GM21526 (cell line): ENCODE results near the gene LRTM2.

Source experiments
- ATAC-seq: cut with Tn5 transposase; IDR thresholded peaks from one replicate; pipeline ENCODE4 v1.9.1; 2021; ENCODE audit warnings: moderate library complexity; ENCODE audit not compliant: unreplicated experiment, low FRiP score

LRTM2 gene

DNA sequence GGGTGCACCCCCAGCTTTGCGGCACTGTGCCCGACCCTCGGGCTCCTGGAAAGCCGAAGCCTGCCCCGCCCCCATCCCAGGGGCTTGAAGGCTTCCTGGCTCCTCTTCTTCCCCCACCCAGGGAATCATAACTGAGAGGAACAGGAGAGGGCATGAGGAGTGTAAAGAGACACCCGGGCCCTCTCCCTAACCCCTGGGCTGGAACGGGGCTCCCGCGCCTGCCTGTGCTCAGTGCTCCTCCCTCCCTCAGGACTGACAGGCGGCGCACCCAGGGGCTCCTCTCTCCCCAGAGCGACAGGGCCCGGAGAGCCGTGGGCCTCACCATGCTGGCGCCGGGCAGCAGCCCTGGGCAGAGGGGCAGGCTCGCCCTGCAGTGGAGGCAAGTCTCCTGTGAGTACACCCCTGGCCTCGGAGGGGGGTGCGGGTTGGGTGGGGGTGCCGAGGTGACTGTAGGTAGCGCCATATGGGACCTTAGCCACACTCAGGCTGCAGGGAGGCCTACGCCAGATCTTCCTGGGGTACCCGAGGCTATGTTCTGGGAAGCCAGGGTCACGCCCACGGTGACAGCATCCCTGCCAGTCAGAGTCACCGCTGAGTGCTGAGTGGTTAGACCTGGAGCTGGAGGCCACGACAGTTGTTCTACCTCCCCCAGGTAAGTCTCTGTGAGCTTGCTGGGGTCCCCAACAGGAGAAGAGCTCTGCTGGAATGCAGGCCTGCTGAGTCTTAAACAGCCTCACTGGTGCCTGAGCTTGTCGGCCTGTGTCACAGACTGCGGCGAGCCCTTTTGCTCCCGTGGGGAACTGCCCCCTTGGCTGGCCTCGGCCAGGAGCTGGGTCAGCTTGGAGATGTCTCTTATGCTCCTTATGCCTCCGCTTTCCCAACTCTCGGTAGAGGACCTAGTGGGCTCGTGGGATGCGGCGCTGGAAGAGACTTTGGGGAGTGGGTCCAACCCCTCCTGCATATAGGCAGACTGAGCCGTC lies 7.8 kb downstream of the LRTM2 start:
- ATAC-seq, result no peak

DNA sequence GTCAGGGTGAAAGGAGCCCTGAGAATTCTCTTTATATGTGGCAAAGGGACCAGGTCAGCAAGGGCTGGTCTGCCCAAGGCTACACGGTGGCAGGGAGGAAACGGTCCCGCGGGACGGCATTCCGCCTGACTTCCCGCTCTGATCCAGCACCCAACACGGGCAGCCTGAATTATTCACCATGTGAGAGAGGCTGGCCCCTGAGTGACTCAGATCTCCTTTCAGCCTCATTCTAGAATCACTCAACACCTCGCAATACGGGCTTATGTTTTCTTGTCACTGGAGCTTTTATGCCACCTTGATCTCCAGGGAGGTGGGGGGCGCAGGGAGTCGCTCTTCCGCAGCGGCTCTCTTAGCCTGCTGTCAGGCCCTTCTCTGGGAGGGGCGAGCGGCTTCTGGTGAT lies 8.5 kb downstream of the LRTM2 start:
- no peak for ATAC-seq

DNA sequence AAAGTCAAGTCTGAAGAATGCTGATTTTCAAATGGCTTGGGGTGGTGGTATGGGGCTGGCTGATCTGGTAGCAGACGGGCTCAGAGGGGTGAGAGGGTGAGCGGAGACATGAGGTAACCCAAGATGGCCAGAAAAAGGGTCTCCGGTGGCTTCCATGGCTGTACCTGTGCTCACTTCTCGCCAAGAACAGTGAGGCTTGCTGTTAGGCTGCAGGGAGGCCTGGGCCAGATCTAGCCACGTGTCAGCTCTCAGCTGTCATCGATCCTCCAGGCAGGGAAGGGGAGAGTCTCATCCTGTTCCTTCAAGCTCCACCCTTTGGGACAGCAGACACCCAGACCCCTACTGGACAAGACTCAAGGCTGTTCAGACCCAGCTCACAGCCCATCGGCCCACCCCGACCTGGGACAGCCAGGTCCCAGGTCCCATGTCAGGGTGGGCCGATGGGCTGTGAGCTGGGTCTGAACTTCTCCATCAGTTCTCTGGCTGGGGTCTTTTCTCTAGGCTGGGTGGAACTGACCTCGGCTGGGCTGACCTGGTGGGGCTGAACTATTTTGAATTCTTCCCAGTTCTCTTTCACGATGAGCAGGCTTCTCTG lies 9.0 kb downstream of the LRTM2 start:
- ATAC-seq, result no peak

DNA sequence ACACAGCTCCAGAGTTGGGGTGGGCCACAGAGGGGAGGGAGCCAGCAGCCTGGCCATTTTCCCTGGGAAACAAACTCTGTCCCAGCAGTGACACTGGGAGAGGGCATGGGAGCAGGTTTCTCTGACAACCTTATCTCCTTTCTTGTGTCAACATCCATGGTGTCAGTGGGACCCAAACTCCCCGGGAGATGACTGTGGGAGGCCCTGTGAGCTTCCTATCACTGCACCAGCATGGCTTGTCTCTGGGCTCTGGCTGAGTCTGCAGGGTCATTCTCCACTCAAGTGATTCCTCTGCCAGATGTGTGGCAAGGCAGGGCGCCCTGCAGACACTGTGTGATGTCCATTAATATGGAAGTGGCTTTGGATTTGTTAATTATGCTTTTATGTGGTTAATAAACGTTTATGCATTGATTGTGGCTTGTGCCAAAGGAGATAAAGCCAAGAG lies 10.1 kb downstream of the LRTM2 start:
- no peak for ATAC-seq

DNA sequence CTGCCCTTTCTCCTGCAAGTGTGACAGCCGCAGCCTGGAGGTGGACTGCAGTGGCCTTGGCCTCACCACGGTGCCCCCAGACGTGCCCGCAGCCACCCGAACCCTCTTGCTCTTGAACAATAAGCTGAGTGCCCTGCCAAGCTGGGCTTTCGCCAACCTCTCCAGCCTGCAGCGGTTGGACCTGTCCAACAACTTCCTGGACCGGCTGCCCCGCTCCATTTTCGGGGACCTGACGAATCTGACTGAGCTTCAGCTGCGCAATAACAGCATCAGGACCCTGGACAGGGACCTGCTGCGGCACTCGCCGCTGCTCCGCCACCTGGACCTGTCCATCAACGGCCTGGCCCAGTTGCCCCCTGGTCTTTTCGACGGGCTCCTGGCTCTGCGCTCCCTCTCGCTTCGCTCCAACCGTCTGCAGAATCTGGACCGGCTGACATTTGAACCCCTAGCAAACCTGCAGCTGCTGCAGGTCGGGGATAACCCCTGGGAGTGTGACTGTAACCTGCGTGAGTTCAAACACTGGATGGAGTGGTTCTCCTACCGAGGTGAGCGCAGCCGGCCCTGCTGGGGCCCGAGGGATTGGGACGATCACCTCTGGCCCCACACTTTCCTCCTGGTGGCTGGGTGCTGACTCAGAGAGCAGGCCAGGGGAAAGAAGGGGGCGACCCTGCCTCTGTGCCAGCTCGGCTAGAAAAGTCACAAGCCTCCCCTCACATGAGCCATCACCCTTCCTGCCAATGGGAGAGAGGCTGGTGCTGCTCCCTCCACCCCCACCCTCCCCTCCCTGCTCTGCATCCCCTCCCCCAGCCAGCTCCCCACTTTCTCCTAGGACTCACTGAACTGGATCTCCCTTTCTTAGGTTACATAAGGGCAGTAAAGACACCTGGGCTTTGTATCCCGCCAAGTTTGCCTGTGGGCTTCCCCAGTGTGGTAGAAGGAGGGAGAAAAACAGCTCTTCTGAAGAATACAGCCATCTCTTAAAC lies 10.9 kb downstream of the LRTM2 start:
- no peak for ATAC-seq

DNA sequence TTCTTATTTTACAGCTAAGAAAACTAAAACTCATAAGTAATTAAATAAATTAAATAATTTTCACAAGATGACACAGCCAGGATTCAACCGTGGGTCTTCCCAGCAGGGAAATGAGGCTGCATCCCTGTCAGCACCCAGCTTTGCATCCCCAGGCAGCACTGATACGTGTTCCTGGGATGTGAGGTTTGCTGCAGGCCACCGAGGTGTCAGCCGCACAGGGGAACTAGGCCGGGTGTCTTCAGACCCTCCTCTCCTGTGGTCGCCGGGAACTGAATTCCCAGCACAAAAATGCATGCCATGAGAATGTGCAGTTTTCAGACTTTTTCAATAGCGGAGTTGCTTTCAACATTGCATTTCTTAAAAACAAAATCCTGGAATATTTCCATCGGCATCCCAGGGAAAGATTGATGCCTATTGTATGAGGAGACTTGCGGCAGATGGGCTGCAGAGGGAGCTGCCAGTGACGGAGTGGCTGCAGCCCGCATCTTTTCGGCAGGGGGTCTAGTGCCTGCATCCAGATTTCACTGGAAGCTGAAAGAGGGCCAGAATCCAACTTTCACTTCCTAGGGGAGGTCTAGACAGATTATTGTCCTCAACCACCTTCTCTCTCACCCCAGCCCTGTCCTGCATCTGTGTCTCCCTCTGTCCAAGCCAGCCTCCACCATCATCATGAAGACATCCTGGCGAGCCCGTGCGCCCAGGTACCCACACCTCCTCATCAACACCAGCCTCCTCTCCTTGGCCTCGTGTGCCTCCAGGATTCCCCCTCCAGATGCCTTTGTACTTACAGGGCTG lies 12.6 kb downstream of the LRTM2 start:
- no peak for ATAC-seq

DNA sequence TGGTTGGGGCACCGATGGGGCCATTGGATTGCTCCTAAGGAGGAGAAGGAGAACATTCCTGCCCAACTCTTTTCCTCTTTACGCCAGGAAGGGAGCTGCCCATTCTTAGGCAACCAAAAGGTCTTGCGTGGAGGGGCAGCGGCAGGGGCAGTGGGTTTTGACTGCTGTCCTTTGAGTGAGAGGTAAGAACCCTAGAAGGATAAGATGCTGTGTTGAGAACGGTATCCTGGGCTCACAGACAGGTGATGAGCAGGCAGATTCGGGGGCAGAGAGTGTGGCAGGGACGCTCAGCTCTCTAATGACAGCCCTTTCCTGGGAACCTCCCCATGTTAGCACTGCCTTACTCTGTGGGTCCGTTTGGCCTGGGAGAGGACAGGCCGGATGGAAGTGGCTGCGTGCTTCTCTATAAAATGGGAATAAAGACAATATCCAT lies 13.2 kb downstream of the LRTM2 start:
- no peak for ATAC-seq

DNA sequence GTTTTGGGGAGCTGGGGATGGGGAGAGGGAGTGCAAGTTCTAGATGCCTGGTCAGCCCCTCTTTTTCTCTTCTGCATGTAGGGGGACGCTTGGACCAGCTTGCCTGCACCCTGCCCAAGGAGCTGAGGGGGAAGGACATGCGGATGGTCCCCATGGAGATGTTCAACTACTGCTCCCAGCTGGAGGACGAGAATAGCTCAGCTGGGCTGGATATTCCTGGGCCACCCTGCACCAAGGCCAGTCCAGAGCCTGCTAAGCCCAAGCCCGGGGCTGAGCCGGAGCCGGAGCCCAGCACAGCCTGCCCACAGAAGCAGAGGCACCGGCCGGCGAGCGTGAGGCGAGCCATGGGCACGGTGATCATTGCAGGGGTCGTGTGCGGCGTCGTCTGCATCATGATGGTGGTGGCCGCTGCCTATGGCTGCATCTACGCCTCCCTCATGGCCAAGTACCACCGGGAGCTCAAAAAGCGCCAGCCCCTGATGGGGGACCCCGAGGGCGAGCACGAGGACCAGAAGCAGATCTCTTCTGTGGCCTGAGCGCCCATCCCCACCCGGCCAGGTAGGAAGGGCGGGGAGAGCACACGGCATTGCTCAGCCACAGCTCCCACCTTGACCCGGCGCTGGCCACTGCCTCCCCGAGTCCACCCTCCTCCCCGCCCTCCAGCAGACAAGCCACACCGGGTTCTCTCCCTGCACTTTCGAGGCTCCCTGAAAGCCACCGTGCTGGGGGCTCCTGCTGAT lies 14.0 kb downstream of the LRTM2 start:
- ATAC-seq, result no peak

DNA sequence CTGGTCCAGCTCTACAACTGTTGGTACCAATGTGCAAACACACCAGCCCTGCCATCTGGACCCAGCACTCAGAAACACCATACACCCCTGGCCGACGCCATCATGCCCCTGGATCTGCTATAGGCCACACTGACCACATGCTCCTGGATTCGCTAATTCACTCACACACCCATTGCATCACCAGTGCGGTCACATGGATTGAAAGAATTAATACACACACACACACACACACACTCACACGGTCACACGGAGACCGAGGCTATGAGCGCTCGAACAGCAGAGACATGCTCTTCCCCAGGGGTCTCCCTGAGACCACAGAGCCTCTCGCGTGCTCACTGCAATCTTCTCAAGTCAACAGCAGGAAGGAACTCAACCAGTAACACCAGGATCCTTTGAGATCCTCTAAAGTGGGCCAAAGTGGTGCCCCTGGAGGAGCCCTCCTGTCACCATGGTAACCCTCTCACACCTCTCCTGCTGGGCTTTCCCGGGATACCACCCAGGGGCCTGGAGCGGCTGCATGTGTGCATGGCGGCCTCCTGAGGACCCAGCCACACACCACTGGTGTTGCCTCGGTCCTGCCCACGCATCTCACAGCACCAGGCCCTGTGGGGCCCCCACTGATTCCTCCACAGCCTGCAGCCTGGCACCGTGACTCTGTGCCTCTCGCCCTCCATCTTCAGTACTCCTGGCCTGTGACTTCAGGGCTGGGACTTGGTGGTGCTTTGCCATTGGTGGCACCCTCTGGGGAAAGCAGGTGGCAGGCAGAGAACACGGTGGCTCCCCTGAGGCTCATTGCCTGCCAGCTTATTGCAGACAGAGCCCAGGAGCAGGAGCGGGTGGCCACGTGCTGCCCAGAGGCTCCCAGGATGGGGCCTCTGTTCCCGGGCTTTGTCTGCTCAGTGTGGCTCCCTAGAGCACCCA lies 15.1 kb downstream of the LRTM2 start:
- no peak for ATAC-seq

DNA sequence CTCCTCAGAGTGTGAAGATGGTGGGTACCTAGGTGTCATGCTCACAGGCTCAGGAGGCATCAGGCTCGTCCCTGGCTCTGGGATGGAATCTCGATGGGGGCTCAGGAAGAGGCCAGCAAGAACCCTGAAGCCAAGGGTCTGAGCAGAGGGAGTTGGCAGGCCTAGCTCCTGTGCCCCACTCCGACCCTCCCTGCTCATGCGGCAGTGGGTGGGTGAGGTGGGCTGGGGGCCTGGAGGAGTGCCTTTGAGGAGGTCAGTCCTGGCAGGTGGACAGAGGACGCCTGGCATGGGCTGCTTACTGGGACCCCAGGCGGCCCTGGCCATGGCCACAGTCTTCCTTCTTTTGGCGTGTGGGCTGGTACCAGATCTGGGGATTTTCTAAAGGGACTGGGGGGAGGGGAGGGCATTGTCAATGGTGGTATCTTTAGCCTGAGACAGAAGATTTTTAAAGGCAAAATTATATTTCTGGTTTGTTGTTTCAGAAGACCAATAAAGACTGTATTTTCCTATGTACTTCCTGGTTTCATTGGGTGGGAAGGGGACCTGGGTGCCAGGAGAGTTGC lies 16.0 kb downstream of the LRTM2 start:
- no peak for ATAC-seq

DNA sequence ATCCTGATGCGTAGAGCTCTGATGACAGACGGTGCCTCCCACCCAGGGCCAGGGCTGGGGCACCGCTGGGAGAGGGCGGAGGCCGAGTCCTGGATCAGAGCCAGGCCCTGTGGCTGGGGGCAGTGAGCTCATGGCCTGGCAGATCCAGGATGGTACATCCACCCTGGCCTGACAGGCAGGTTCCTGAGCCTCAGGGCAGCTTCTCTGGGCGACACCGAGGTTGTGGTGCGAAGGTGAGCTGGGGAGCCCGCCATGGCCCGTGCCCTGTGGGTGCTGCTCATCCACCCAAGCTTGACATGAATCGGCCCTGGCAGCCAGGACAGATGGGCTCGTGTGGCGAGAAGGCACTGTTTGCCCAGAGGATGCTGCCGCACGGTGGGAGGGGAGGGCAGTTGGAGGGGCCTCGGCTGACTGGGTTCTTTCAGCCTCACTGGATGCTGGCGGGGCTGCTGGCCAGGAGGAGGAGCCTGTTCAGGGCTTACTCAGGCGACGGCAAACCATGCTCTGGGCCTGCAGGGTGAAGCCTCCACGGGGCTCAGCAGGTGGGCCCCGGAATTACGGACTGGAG lies 16.6 kb downstream of the LRTM2 start:
- no peak for ATAC-seq

DNA sequence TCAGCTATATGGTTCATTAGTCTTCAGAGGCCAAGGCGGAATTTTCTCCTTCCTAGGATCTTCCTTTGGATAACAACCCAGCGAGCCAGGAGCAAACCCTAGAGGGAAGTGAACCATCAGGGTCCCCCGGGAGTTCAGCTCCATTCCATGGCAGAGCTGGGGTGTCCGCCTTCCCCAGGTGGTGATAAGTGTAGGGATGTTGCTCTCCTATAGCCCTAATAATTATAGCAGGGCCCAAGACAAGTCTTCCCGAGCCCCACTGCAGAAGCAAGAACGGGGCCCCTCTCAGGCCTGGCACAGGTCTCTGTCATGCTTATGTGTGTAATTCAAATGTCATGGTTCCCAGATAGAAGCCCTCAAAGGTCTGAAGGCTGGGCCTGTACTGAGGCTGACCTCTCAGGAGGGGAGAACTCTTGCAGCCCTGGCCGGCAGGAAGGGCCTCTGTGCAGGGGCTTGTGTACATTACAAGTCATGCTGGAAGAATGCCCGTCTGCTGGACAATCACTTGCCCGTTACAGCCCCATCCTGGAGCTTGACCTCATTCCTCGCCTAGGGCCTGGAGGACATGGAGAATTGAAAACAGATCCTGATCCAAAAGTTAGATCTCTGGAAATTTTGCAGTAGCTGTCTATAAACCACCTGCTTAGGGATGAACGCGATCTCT lies 17.3 kb downstream of the LRTM2 start:
- ATAC-seq, result no peak

DNA sequence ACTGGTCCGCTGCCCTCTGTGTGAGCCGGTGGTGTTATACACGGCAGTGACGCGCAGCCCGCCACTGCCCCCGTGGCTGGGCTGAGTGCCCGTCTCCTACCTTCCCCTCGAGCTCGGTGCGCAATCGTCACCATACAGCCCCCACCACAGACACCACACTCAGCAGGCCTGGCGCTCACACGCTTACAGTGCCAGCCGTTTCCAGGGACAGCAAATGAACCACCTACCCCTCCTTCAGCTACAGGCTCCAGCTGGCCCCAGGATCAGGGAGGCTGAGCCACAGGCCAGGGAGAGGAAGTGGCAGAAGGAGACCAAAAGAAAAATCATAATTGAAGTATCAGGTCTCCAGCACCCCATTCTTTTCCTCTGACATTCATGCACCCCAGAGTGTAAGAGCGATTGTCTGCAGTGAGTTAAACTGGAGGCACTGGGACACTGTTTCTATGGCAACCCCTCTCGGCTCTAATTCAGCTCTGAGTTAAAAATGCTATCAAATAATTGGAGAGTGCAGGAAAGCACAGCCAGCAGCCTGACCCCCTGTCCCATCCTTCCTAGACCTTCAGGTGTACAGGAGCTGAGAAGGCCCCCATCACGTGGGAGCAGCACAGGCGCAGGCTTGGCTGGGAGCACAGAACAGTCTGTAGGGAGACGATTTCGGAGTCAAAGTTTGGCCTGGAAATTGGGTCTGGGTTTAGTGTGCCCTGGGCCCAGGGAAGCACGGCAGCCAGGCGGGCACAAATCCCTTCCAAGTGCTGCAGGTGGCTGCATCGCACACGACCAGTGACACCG lies 18.0 kb downstream of the LRTM2 start:
- ATAC-seq, result no peak

DNA sequence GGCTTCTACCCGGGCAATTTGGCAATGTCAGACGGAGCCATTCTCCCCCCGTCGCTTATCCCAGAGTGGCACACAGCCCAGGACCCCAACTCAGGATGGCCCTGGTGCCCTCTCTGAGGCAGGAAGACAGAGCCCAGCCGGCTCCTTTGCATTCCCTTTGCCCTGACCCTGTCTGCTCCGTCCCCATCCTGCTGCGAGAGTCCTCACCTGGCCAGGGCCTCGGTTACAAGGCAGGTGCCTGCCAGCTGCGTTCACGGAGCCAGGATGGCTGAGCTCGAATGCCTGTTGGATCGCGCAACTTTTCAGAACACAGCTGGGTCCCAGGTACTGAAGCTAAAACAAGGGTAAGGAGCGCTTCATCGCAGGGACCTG lies 18.6 kb downstream of the LRTM2 start:
- no peak for ATAC-seq

DNA sequence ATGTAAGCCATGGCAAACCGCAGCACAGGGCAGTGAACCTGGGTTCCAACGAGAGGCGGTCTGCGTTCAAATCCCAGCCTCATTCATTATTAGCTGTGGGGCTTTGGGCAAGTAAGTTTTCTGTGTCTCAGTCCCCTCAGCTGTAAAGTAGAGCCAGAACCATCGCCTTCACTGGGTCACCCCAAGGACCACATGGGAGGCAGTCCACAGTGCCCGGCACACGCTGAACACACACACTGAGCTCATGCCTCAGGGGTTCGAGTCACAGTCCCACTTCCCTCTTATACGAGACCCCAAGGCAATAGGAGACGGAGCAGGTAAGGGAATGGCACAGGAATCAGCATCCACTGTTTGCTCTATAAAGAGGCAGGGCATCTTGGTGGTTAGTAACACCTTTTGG lies 19.1 kb downstream of the LRTM2 start:
- ATAC-seq, result no peak
